Glutamatergic neuron (in vitro differentiated cells): Measurements from ENCODE around the gene CR1L. TPM values are rescaled to one million over a fixed set of nuclear protein-coding genes. Genes with fewer than 3 reads are reported as not detected.

Experiments used
- DNase-seq: peaks from one replicate; pipeline ENCODE4 v3.0.0; 2022
- H3K27ac Mint-ChIP-seq: one replicate; pipeline ENCODE4 v1.8.0; 2020; ENCODE audit warnings: mild to moderate bottlenecking, mixed read lengths, inconsistent platforms; ENCODE audit not compliant: unreplicated experiment
- H3K27me3 Mint-ChIP-seq: one replicate; pipeline ENCODE4 v1.8.0; 2020; ENCODE audit warnings: mild to moderate bottlenecking, moderate library complexity, mixed read lengths, inconsistent platforms; ENCODE audit not compliant: unreplicated experiment
- H3K36me3 Mint-ChIP-seq: one replicate; pipeline ENCODE4 v1.8.0; 2020; ENCODE audit warnings: mild to moderate bottlenecking, mixed read lengths, inconsistent platforms; ENCODE audit not compliant: unreplicated experiment
- H3K4me1 Mint-ChIP-seq: one replicate; pipeline ENCODE4 v1.8.0; 2020; ENCODE audit warnings: mild to moderate bottlenecking, low read depth, mixed read lengths, inconsistent platforms; ENCODE audit not compliant: unreplicated experiment
- H3K4me3 Mint-ChIP-seq: one replicate; pipeline ENCODE4 v1.8.0; 2020; ENCODE audit warnings: mild to moderate bottlenecking, mixed read lengths, inconsistent platforms; ENCODE audit not compliant: unreplicated experiment
- H3K9me3 Mint-ChIP-seq: one replicate; pipeline ENCODE4 v1.8.0; 2020; ENCODE audit warnings: mild to moderate bottlenecking, moderate library complexity, mixed read lengths, inconsistent platforms; ENCODE audit not compliant: unreplicated experiment
- long read RNA-seq: library from polyadenylated mRNA; unstranded; transcript quantifications from one replicate; pipeline ENCODE4 v2.0.0, GENCODE V29; 2020; ENCODE audit not compliant: unreplicated experiment
- total RNA-seq: library from RNA; stranded (reverse); fragmentation: NEBNext Ultra II Directional; extraction: Animal tissue kit (Norgen Biotek cat#: 25700); gene quantifications from one replicate; pipeline ENCODE4 v1.2.1, GENCODE V29; 2021; ENCODE audit not compliant: unreplicated experiment
- TF ChIP-seq, protein P1 (sequence below): fragments of 200-600 bp; sonication (generic); IDR thresholded peaks from one replicate; pipeline ENCODE4 v1.5.0; 2021; ENCODE audit not compliant: partially characterized antibody, unreplicated experiment

CR1L gene
- total RNA-seq, result not detected
- long read RNA-seq, partial matches to known transcripts, result 0 of 1 reads
- long read RNA-seq, other reads (novel, unspliced or antisense), result 1 of 1 reads

DNA sequence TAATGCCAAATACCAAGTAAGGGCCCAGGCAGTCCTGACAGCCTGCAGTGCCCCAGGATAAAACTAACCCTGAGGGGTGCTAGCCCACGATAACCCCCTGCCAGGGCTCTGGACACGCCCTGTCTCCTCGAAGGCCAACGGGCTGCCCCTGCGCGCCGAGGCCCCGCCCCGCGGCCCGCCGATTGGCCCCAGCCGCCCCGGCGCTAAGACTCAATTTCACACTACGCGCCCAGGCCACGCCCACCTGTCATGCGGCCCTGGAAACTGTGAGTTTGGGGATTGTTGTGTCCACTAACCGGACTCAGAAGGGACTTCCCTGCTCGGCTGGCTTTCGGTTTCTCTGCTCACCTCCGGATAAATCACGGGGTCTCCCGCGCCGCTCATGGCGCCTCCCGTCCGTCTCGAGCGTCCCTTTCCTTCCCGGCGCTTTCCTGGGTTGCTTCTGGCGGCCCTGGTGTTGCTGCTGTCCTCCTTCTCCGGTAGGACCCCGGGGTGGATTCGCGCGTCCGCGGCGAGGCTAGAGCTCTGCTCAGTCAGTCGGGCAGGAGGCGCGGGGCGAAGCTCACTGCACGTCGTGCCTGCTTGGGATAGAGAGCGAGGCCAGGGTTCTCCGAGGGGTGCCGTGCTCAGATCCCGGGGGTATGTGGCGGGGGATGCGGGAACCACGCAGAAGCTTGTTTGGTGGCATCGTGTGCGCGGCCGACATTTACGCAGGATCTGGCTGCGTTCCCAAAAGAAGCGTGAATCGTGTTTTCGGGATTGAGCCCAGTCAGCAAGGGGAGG, at the start of gene CR1L:
TSS of gene CR1L (plus strand) at position 282 of the 783 bp plus-strand sequence. CDS start at position 383, 101 bp downstream.
- Mint-ChIP-seq H3K9me3 (peaks cover 4% of the 10 kb centered on the region), H3K27me3 (peaks cover 3% of the 10 kb centered on the region), H3K4me1 (peaks cover 2% of the 10 kb centered on the region), H3K4me3 (peak within 1 kb of the TSS; percentile 86), H3K27ac (no peak within 1 kb of the TSS), H3K36me3 (no peaks in the 10 kb centered on the region)
- TF ChIP-seq, protein P1, sequence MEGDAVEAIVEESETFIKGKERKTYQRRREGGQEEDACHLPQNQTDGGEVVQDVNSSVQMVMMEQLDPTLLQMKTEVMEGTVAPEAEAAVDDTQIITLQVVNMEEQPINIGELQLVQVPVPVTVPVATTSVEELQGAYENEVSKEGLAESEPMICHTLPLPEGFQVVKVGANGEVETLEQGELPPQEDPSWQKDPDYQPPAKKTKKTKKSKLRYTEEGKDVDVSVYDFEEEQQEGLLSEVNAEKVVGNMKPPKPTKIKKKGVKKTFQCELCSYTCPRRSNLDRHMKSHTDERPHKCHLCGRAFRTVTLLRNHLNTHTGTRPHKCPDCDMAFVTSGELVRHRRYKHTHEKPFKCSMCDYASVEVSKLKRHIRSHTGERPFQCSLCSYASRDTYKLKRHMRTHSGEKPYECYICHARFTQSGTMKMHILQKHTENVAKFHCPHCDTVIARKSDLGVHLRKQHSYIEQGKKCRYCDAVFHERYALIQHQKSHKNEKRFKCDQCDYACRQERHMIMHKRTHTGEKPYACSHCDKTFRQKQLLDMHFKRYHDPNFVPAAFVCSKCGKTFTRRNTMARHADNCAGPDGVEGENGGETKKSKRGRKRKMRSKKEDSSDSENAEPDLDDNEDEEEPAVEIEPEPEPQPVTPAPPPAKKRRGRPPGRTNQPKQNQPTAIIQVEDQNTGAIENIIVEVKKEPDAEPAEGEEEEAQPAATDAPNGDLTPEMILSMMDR, result no peak
- DNase-seq, result peak; percentile 91

DNA sequence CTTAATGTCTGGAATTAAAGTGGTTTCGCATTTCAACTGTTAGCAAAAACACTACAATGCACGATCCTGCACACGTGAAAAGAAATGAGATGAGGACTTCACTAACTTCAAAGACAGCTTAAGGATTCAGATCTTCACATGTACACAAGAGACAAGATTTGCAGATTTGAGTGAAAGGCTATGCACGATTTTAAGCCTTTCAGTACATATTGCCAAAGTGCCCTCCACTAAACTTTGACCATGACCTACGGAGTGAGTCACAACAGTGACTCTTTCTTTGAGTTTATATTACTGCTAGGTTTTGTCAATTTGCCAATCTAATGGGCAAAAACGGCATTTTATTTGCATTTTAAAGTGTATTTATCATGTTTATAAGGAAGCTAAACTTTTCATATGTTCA, 41.2 kb upstream of the CR1L start:
- Mint-ChIP-seq H3K4me3 (no peak overlapping the region), H3K36me3 (no peaks in the 10 kb centered on the region), H3K9me3 (no peaks in the 10 kb centered on the region), H3K27ac (no peak overlapping the region), H3K27me3 (no peaks in the 10 kb centered on the region), H3K4me1 (no peaks in the 10 kb centered on the region)
- TF ChIP-seq, protein P1, result no peak
- DNase-seq, result no peak

DNA sequence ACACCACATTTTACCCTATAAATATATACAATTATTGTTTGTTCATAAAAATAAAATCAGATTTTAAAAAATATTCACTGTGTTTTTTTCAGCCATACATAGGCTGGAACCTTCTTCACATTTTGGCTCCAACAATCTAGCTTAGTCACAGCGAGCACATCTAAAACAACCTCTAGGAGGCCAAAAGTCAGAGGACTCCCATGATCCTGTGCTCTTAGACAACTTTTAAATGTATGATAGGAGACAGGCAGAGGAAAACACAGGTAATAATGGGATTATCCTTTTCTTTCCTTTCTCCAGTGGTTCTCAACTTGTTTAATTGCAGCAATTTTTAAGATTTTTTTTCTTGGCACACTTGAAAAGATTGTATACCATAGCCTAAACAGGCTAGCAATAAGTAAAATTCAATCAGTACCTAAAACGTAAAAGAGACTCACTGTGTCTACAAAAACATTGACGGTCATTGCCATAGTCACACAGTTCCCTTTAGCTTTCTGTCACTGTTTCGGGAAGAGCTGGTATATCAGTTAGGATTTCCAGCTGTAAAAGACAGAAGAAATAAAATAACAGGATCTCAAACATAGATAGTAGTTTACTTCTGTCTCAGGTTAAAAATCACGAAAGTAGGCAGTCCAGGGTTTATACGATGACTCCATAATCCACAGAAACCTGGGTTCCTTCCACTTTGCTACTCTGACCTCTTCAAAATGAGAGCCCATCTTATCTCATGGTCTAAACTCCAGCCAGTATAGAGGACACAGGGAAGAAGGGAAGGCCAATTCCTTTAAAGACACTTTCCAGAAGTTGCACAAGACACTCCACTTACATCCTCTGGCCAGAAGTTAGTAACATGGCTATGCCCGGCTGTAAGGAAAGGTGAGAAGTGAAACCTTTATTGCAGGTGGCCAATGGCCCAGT, 39.2 kb upstream of the CR1L start:
- no peaks in the 10 kb centered on the region for H3K36me3 Mint-ChIP-seq
- peaks cover 3% of the 10 kb centered on the region for H3K27me3 Mint-ChIP-seq
- peaks cover 9% of the 10 kb centered on the region for H3K4me1 Mint-ChIP-seq
- TF ChIP-seq, protein P1, result no peak
- no peak overlapping the region for H3K27ac Mint-ChIP-seq
- no peak for DNase-seq
- peaks cover 5% of the 10 kb centered on the region for H3K9me3 Mint-ChIP-seq
- no peak overlapping the region for H3K4me3 Mint-ChIP-seq

DNA sequence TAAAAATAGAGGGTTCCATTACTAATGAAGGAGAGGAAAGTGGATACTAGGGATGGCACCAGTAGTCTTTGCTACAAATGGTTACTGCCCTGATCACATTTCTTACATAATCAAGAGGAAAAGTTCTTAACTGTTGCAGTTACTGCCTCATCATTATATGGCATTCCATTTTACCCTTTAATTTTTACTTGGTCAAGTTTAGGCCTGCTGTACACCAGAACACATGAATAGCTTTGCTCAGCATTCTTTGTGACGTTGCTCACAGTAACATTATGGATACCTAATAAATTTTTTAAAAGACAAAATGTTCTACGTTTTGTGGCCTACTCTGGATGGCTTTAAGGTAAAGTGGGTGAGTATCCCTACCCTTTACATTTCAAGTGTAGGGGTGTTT, 38.6 kb upstream of the CR1L start:
- no peak for DNase-seq
- peaks cover 9% of the 10 kb centered on the region for H3K4me1 Mint-ChIP-seq
- TF ChIP-seq, protein P1, result no peak
- no peak overlapping the region for H3K4me3 Mint-ChIP-seq
- no peaks in the 10 kb centered on the region for H3K36me3 Mint-ChIP-seq
- H3K27ac Mint-ChIP-seq, result no peak overlapping the region
- H3K9me3 Mint-ChIP-seq, result peaks cover 5% of the 10 kb centered on the region
- peaks cover 3% of the 10 kb centered on the region for H3K27me3 Mint-ChIP-seq
